ENCODE data around the gene CCNB1IP1. TPM values are rescaled to one million over a fixed set of nuclear protein-coding genes. Genes with fewer than 3 reads are reported as not detected.

The CCNB1IP1 gene
- total RNA-seq, 1 experiment from 2014 or later: 77.0 TPM

Other genes starting within 250 kb of the CCNB1IP1 start
- gene OR4K17, start 222.5 kb downstream of the CCNB1IP1 start, total RNA-seq (2021; ENCODE audit: unreplicated experiment): not detected
- not detected for gene OR4N5, start 194.5 kb downstream of the CCNB1IP1 start, total RNA-seq (2021; ENCODE audit: unreplicated experiment)
- gene OR11G2, start 142.4 kb downstream of the CCNB1IP1 start, total RNA-seq (2021; ENCODE audit: unreplicated experiment): not detected
- not detected for gene OR11H6, start 109.6 kb downstream of the CCNB1IP1 start, total RNA-seq (2021; ENCODE audit: unreplicated experiment)
- gene OR11H7, start 104.3 kb downstream of the CCNB1IP1 start, total RNA-seq (2021; ENCODE audit: unreplicated experiment): not detected
- gene OR11H4, start 94.0 kb downstream of the CCNB1IP1 start, total RNA-seq (2021; ENCODE audit: unreplicated experiment): not detected
- 23.3 TPM for gene TTC5, start 27.3 kb downstream of the CCNB1IP1 start, total RNA-seq (2021; ENCODE audit: unreplicated experiment)
- gene PARP2, start 10.4 kb upstream of the CCNB1IP1 start, total RNA-seq (2021; ENCODE audit: unreplicated experiment): 51.8 TPM
- gene TEP1, start 80.2 kb upstream of the CCNB1IP1 start, total RNA-seq (2021; ENCODE audit: unreplicated experiment): 22.4 TPM
- gene KLHL33, start 102.9 kb upstream of the CCNB1IP1 start, total RNA-seq (2021; ENCODE audit: unreplicated experiment): 0.05 TPM
- gene OSGEP, start 121.5 kb upstream of the CCNB1IP1 start, total RNA-seq (2021; ENCODE audit: unreplicated experiment): 21.8 TPM
- gene APEX1, start 121.9 kb upstream of the CCNB1IP1 start, total RNA-seq (2021; ENCODE audit: unreplicated experiment): 235 TPM
- 35.4 TPM for gene PIP4P1, start 128.2 kb upstream of the CCNB1IP1 start, total RNA-seq (2021; ENCODE audit: unreplicated experiment)
- 63.0 TPM for gene PNP, start 136.1 kb upstream of the CCNB1IP1 start, total RNA-seq (2021; ENCODE audit: unreplicated experiment)
- gene RNASE10, start 172.3 kb upstream of the CCNB1IP1 start, total RNA-seq (2021; ENCODE audit: unreplicated experiment): 0.39 TPM
- not detected for gene RNASE9, start 227.8 kb upstream of the CCNB1IP1 start, total RNA-seq (2021; ENCODE audit: unreplicated experiment)